ENCODE data around the gene PAX8. TPM values are rescaled to one million over a fixed set of nuclear protein-coding genes. Genes with fewer than 3 reads are reported as not detected.

PAX8 gene
- total and polyA plus RNA-seq, 11 donors: 0.44 to 2.3 (median 0.53) TPM; not detected in 4

- H3K4me3 ChIP-seq: peak overlapping the region in 1 of 12 donors; percentile 22
- no peaks in the 10 kb centered on the region for H3K9me3 ChIP-seq
- WGBS, 4 donors: 80 to 95% (median 91%) methylated on average over 6 of the region's 6 CpGs
- TF ChIP-seq CTCF (IDR thresholded peaks at IDR 0.05): no peak
- TF ChIP-seq POLR2A (IDR thresholded peaks at IDR 0.05): peak in 1 of 2 donors; percentile 37
- H3K36me3 ChIP-seq: no peaks in the 10 kb centered on the region
- peak overlapping the region in 1 of 12 donors; percentile 17 for H3K27ac ChIP-seq
- H3K27me3 ChIP-seq: no peaks in the 10 kb centered on the region
- peaks cover 0 to 41% (median 22%) of the 10 kb centered on the region in 12 donors for H3K4me1 ChIP-seq
- ATAC-seq: peak in 3 of 4 donors; percentile 49 to 62 (median 57)
- peak in 4 of 5 donors; percentile 50 to 71 (median 54) for DNase-seq
- intact Hi-C loops (cut with DNase I): no loop called here
These were observed 58.7 kb downstream of the PAX8 start for GRCh38 chr2:113219889-113220641.

GRCh38 chr2:113219525-113219888 lies 59.2 kb downstream of the PAX8 start:
- TF ChIP-seq CTCF (IDR thresholded peaks at IDR 0.05) (no peak), POLR2A (IDR thresholded peaks at IDR 0.05) (no peak)
- intact Hi-C loops (cut with DNase I): no loop called here
- Histone ChIP-seq H3K9me3 (no peaks in the 10 kb centered on the region), H3K36me3 (no peaks in the 10 kb centered on the region), H3K4me3 (no peak overlapping the region), H3K27me3 (no peaks in the 10 kb centered on the region), H3K27ac (no peak overlapping the region), H3K4me1 (peaks cover 0 to 41% (median 22%) of the 10 kb centered on the region in 12 donors)
- 71 to 87% (median 85%) methylated on average over 5 of the region's 5 CpGs for WGBS, 4 donors
- no peak for DNase-seq
- ATAC-seq: no peak

- ATAC-seq (no peak), DNase-seq (no peak)
- H3K4me1 ChIP-seq: peaks cover 0 to 44% (median 22%) of the 10 kb centered on the region in 12 donors
- intact Hi-C loops (cut with DNase I): no loop called here
- no peaks in the 10 kb centered on the region for H3K36me3 ChIP-seq
- WGBS, 4 donors: 95 to 100% (median 99%) methylated on average over 2 of the region's 2 CpGs
- H3K9me3 ChIP-seq: no peaks in the 10 kb centered on the region
- TF ChIP-seq POLR2A (IDR thresholded peaks at IDR 0.05) (no peak), CTCF (IDR thresholded peaks at IDR 0.05) (no peak)
- no peaks in the 10 kb centered on the region for H3K27me3 ChIP-seq
- H3K4me3 ChIP-seq: no peak overlapping the region
- H3K27ac ChIP-seq: peak overlapping the region in 4 of 12 donors; percentile 4 to 80 (median 74)
These were observed 59.7 kb downstream of the PAX8 start for GRCh38 chr2:113219092-113219441.

GRCh38 chr2:113218283-113219091 lies 60.2 kb downstream of the PAX8 start:
- intact Hi-C loops (cut with DNase I): no loop called here
- peak overlapping the region in 11 of 12 donors; percentile 55 to 83 (median 78) for H3K27ac ChIP-seq
- peak in 2 of 5 donors; percentile 45 to 65 for DNase-seq
- peak in 3 of 4 donors; percentile 45 to 48 (median 47) for ATAC-seq
- H3K27me3 ChIP-seq: no peaks in the 10 kb centered on the region
- no peaks in the 10 kb centered on the region for H3K36me3 ChIP-seq
- TF ChIP-seq POLR2A (IDR thresholded peaks at IDR 0.05) (no peak), CTCF (IDR thresholded peaks at IDR 0.05) (no peak)
- WGBS, 4 donors: 81 to 88% (median 84%) methylated on average over 8 of the region's 8 CpGs
- H3K4me3 ChIP-seq: no peak overlapping the region
- H3K9me3 ChIP-seq: no peaks in the 10 kb centered on the region
- H3K4me1 ChIP-seq: peaks cover 0 to 47% (median 22%) of the 10 kb centered on the region in 12 donors

Data from heart left ventricle (tissue), 16 donors.